Panc1 (cell line): ENCODE results near the gene CCK.

ENCODE experiments used
- CTCF ChIP-seq: fragments of 450-650 bp; IDR thresholded peaks from 2 replicates; pipeline ENCODE4 v1.5.1; 2017; ENCODE audit warnings: mild to moderate bottlenecking
- POLR2AphosphoS5 ChIP-seq: IDR thresholded peaks from 2 replicates; pipeline ENCODE4 v1.6.1; 2012; ENCODE audit warnings: mild to moderate bottlenecking, low read depth, low read length, moderate library complexity
- SIN3A ChIP-seq: IDR thresholded peaks from 2 replicates; pipeline ENCODE4 v1.6.1; 2012; ENCODE audit warnings: low read depth, mild to moderate bottlenecking, low read length, moderate library complexity, borderline replicate concordance; ENCODE audit not compliant: insufficient read depth

GRCh38 chr3:42271786-42272185 lies 5.8 kb upstream of the CCK start:
- no peak for TF ChIP-seq CTCF
- TF ChIP-seq SIN3A, result no peak
- no peak for TF ChIP-seq POLR2AphosphoS5
